Transverse colon (tissue), 4 donors: ENCODE measurements around the gene LHX3. TPM values are rescaled to one million over a fixed set of nuclear protein-coding genes. Genes with fewer than 3 reads are reported as not detected.

Experiments used
- DNase-seq: peaks from one replicate; pipeline ENCODE4 v3.0.0-alpha.2; 2019
- H3K27ac ChIP-seq, 4 donors: fragments of 200-600 bp; sonication (generic); 2 replicates each; pipeline ENCODE4 v1.5.1; 2016 to 2018; ENCODE audit warnings: inconsistent platforms in 4 of 4
- H3K27me3 ChIP-seq: fragments of 200-600 bp; sonication (generic); 2 replicates; pipeline ENCODE4 v1.5.1; 2017; ENCODE audit warnings: inconsistent platforms
- H3K36me3 ChIP-seq, 4 donors: fragments of 200-600 bp; sonication (generic); 2 replicates each; pipeline ENCODE4 v1.5.1; 2017 to 2019; ENCODE audit warnings: inconsistent platforms in 4 of 4
- H3K4me1 ChIP-seq, 4 donors: fragments of 200-600 bp; sonication (generic); 2 replicates each; pipeline ENCODE4 v1.5.1; 2017 to 2020; ENCODE audit warnings: inconsistent platforms in 4 of 4
- H3K4me3 ChIP-seq, 4 donors: fragments of 200-600 bp; sonication (generic); 1 replicate in 1 of 4; 2 replicates in 3 of 4; pipeline versions ENCODE4 v1.5.1 to v1.6.1; 2017 to 2019; ENCODE audit warnings: inconsistent platforms in 4 of 4
- H3K9me3 ChIP-seq, 2 donors: fragments of 200-600 bp; sonication (generic); 2 replicates each; pipeline ENCODE4 v1.5.1; 2017 to 2019; ENCODE audit warnings: inconsistent platforms in 2 of 2
- EP300 ChIP-seq: sonication (generic); formaldehyde crosslinking; IDR thresholded peaks from one replicate; pipeline ENCODE4 v1.6.1; 2017; ENCODE audit warnings: antibody characterized with exemption, low read depth
- POLR2A ChIP-seq: fragments of 450-650 bp; IDR thresholded peaks from one replicate; pipeline ENCODE4 v1.6.1; 2016; ENCODE audit warnings: antibody characterized with exemption, mild to moderate bottlenecking, moderate library complexity
- POLR2AphosphoS5 ChIP-seq, 3 donors: sonication (generic); formaldehyde crosslinking; IDR thresholded peaks; one replicate each; pipeline ENCODE4 v1.6.1; 2016; ENCODE audit warnings: antibody characterized with exemption in 3 of 3
- WGBS, 2 donors: methylation state at CpG; one replicate each; pipeline ENCODE4 v1.1.5; 2018; ENCODE audit warnings: low coverage in 1 of 2; 5-methylcytosine and 5-hydroxymethylcytosine counted together
- in situ Hi-C, 4 donors: fragments of 200-750 bp; cut with MboI; loops; one replicate each; pipeline versions ENCODE4 v1.15.0 to v1.15.1; 2017; ENCODE audit warnings: low sequenced_read_pairs in 3 of 4, low pct_ligation_motif_present in 1 of 4, low pct_unique_long_range_greater_than_20kb in 1 of 4
- intact Hi-C: fragments of 100-400 bp; cut with DNase I; formaldehyde crosslinking; loops from one replicate; pipeline ENCODE4 v1.15.1; 2023; ENCODE audit warnings: low total_unique reads
- total RNA-seq, 4 donors: library from RNA; depleted of rRNA; stranded (reverse); fragments of >200 nt; gene quantifications; one replicate each; pipeline ENCODE4 v1.1.0, GENCODE V29; 2016
- TF ChIP-seq, protein P1 (sequence below), 5 experiments: fragments of 200-600 bp in 3 of 5; fragments of 450-650 bp in 2 of 5; sonication (generic) in 3 of 5; IDR thresholded peaks; 1 replicate in 2 of 5; 2 replicates in 3 of 5; pipeline ENCODE4 v1.5.1; 2016 to 2017; ENCODE audit warnings: antibody characterized with exemption in 5 of 5, inconsistent platforms in 3 of 5, mild to moderate bottlenecking in 2 of 5, moderate library complexity in 1 of 5

Gene LHX3
- total RNA-seq, 4 donors from 2014 or later: not detected

DNA sequence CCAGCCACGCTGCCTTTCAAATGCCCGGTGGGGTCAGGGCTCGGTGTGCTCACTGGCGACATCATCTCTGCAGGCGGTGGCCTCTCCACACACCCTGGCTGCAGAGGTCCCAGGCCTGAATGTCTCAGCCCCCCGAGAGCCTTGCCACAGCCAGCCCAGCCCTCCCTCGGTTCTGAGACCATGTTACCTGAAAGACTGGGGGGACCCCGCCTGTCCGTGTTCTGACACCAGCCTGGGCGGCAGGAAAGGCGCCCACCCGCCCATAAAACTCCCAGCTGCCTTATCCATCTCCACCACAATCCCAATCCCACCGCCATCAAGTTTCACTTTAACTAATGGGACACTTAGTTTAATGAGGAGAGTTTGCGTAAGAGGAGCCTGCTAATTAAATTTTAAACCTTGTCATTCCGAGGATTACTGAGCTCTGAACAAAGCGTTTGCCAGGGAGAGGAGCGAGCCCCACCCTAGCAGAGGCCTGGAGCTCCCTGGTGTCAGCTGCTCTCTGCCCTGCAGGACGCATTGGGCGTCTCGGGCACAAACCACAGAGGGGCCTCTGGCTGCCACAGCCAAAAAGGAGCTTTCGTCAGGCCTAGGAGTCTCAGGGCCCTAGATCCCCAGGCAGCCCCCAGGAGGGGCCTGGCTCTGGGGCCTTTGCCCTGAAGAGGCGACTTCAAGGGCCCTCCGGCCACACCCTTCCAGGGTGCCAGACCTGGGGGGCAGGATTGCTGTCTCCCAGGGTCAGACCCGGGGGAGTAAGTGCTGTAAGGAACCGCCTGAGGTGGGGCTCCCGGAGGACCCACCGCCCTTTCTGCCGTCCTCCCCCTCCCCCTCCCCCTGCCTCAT, 15.3 kb downstream of the LHX3 start:
- Histone ChIP-seq H3K27me3 (peaks cover 91% of the 10 kb centered on the region), H3K4me1 (no peaks in the 10 kb centered on the region)
- in situ Hi-C loops: no loop called here

GRCh38 chr9:136187683-136188586, 17.0 kb downstream of the LHX3 start:
- TF ChIP-seq POLR2AphosphoS5 (IDR thresholded peaks at IDR 0.05) (no peak), POLR2A (no peak), EP300 (no peak)
- TF ChIP-seq, protein P1, sequence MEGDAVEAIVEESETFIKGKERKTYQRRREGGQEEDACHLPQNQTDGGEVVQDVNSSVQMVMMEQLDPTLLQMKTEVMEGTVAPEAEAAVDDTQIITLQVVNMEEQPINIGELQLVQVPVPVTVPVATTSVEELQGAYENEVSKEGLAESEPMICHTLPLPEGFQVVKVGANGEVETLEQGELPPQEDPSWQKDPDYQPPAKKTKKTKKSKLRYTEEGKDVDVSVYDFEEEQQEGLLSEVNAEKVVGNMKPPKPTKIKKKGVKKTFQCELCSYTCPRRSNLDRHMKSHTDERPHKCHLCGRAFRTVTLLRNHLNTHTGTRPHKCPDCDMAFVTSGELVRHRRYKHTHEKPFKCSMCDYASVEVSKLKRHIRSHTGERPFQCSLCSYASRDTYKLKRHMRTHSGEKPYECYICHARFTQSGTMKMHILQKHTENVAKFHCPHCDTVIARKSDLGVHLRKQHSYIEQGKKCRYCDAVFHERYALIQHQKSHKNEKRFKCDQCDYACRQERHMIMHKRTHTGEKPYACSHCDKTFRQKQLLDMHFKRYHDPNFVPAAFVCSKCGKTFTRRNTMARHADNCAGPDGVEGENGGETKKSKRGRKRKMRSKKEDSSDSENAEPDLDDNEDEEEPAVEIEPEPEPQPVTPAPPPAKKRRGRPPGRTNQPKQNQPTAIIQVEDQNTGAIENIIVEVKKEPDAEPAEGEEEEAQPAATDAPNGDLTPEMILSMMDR (IDR thresholded peaks at IDR 0.05): no peak
- in situ Hi-C loops: no loop called here
- Histone ChIP-seq H3K36me3 (no peaks in the 10 kb centered on the region), H3K9me3 (no peaks in the 10 kb centered on the region), H3K27me3 (peaks cover 88% of the 10 kb centered on the region), H3K27ac (no peak overlapping the region), H3K4me1 (no peaks in the 10 kb centered on the region), H3K4me3 (no peak overlapping the region)
- WGBS, 2 donors: 67 to 71% methylated on average over 1 to 25 of the region's 25 CpGs
- no peak for DNase-seq
- intact Hi-C loops: no loop called here

More for the DNA sequence above, 15.3 kb downstream of the LHX3 start:
- Histone ChIP-seq H3K9me3 (no peaks in the 10 kb centered on the region), H3K4me3 (no peak overlapping the region), H3K36me3 (no peaks in the 10 kb centered on the region), H3K27ac (no peak overlapping the region)
- WGBS, 2 donors: 30% methylated on average over 27 of the region's 28 CpGs; no CpG with 5 or more reads in 1 of the 2 donors
- no peak for DNase-seq
- TF ChIP-seq, protein P1 (IDR thresholded peaks at IDR 0.05): no peak
- TF ChIP-seq POLR2A: no peak
- TF ChIP-seq EP300: no peak
- no peak for TF ChIP-seq POLR2AphosphoS5 (IDR thresholded peaks at IDR 0.05)
- intact Hi-C loops: no loop called here

DNA sequence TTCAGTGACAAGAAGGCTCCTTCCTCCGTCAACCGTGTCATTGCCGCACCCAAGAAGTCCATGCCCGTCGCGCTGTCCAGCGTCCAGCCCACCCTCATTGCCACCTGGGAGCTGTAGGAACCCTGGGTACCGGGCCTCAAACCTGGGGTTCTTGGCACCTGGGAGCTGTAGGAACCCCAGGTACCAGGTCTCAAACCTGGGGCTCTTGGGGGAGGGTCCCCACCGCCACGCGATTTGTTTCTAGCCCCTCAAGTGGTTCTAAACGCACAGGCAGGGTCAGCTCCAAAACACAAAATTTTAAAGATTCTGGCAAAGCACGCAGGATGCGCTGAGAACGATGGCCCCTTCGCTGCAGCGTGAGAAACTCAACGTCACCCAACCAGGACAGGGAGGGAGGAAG, 17.7 kb downstream of the LHX3 start:
- Histone ChIP-seq H3K9me3 (no peaks in the 10 kb centered on the region), H3K4me3 (no peak overlapping the region), H3K36me3 (no peaks in the 10 kb centered on the region), H3K27ac (no peak overlapping the region), H3K4me1 (no peaks in the 10 kb centered on the region), H3K27me3 (peaks cover 88% of the 10 kb centered on the region)
- intact Hi-C loops (no loop called here), in situ Hi-C loops (no loop called here)
- DNase-seq: no peak
- 90 to 92% methylated on average over 2 to 18 of the region's 18 CpGs for WGBS, 2 donors
- TF ChIP-seq EP300 (no peak), POLR2AphosphoS5 (IDR thresholded peaks at IDR 0.05) (no peak)

DNA sequence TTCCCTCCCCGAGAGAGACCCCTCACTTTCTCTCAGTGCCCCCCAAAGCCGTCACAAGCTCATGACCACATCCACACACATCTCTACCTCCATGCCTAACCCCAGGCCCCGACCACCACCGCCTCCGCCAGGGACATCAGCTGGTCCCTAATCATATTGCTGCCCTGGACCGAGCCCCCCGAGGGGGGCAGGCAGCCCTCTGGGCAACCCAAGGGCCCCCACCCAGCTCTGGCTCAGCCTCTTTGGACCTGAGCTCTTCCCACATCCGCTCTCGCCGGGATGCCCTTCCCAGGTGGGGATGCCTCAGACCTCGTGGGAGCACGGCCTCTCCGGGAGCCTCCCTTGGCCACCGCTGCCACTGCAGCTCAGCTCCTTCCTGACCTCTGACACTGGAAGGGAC, 18.5 kb downstream of the LHX3 start:
- peaks cover 84% of the 10 kb centered on the region for H3K27me3 ChIP-seq
- intact Hi-C loops (no loop called here), in situ Hi-C loops (no loop called here)
- 68% methylated on average over 14 of the region's 14 CpGs; no CpG with 5 or more reads in 1 of the 2 donors for WGBS, 2 donors
- no peak for DNase-seq
- no peak overlapping the region for H3K27ac ChIP-seq
- H3K9me3 ChIP-seq: no peaks in the 10 kb centered on the region
- no peaks in the 10 kb centered on the region for H3K36me3 ChIP-seq
- H3K4me3 ChIP-seq: no peak overlapping the region
- H3K4me1 ChIP-seq: no peaks in the 10 kb centered on the region
- no peak for TF ChIP-seq POLR2AphosphoS5 (IDR thresholded peaks at IDR 0.05)
- no peak for TF ChIP-seq EP300
- TF ChIP-seq POLR2A: no peak
- TF ChIP-seq, protein P1 (IDR thresholded peaks at IDR 0.05): no peak
